Small intestine (tissue), 7 donors: Measurements from ENCODE around the gene STXBP5L. TPM values are rescaled to one million over a fixed set of nuclear protein-coding genes. Genes with fewer than 3 reads are reported as not detected.

ENCODE experiments used
- DNase-seq, 2 donors: peaks; one replicate each; pipeline versions ENCODE4 v3.0.0 to v3.0.0-alpha.2; 2013
- FAIRE-seq: peaks from 2 replicates; lab custom pipeline; 2012; peaks lifted over from hg19 to GRCh38; lab: Jason Lieb, UNC
- H3K27ac ChIP-seq, 3 donors: one replicate each; pipeline ENCODE4 v1.5.1; 2013; ENCODE audit warnings: low read length in 2 of 3, mild to moderate bottlenecking in 2 of 3, control low read depth in 1 of 3, inconsistent platforms in 1 of 3, low read depth in 1 of 3, moderate library complexity in 1 of 3
- H3K27me3 ChIP-seq, 3 donors: one replicate each; pipeline ENCODE4 v1.6.1; 2013; ENCODE audit warnings: low read length in 3 of 3, inconsistent platforms in 1 of 3; ENCODE audit not compliant: control insufficient read depth in 3 of 3, insufficient read depth in 3 of 3
- H3K36me3 ChIP-seq, 3 donors: one replicate each; pipeline ENCODE4 v1.6.1; 2013; ENCODE audit warnings: low read length in 3 of 3, inconsistent platforms in 1 of 3, low read depth in 1 of 3, mild to moderate bottlenecking in 1 of 3, moderate library complexity in 1 of 3; ENCODE audit not compliant: control insufficient read depth in 3 of 3, insufficient read depth in 2 of 3
- H3K4me1 ChIP-seq, 3 donors: one replicate each; pipeline ENCODE4 v1.6.1; 2013; ENCODE audit warnings: low read length in 2 of 3, inconsistent platforms in 1 of 3, low read depth in 1 of 3, mild to moderate bottlenecking in 1 of 3, moderate library complexity in 1 of 3; ENCODE audit not compliant: control insufficient read depth in 3 of 3, insufficient read depth in 2 of 3
- H3K4me3 ChIP-seq, 3 donors: one replicate each; pipeline ENCODE4 v1.5.1; 2013; ENCODE audit warnings: low read length in 3 of 3, control low read depth in 1 of 3, inconsistent platforms in 1 of 3, low read depth in 1 of 3, mild to moderate bottlenecking in 1 of 3, moderate library complexity in 1 of 3
- H3K9me3 ChIP-seq, 2 donors: one replicate each; pipeline ENCODE4 v1.6.1; 2013; ENCODE audit warnings: low read depth in 1 of 2, low read length in 1 of 2; ENCODE audit not compliant: control insufficient read depth in 2 of 2, insufficient read depth in 1 of 2
- WGBS, 3 donors: extraction: QIAGEN DNeasy Blood & Tissue Kit; methylation state at CpG; one replicate each; pipeline ENCODE4 v1.1.7; 2013; 5-methylcytosine and 5-hydroxymethylcytosine counted together
- polyA plus RNA-seq, 4 donors: library from polyadenylated mRNA; stranded (reverse) in 3 of 4; unstranded in 1 of 4; fragments of 200-250 nt in 3 of 4; fragments of 120-200 nt in 1 of 4; gene quantifications; one replicate each; pipeline versions ENCODE4 v1.2.1 to v1.2.3, GENCODE V29; 2013
- donor health status: healthy with polysubstance abuse.
- donor health status: control.
- donor health status: control.
- donor health status: Bipolar disorder and iron deficiency.
- donor health status: healthy.

The STXBP5L gene
- polyA plus RNA-seq, 4 donors = 0.18 to 0.74 TPM; not detected in 2

GRCh38 chr3:121473001-121473400 lies 565.0 kb downstream of the STXBP5L start:
- no peak overlapping the region for H3K4me3 ChIP-seq
- no peaks in the 10 kb centered on the region for H3K27me3 ChIP-seq
- H3K9me3 ChIP-seq = no peaks in the 10 kb centered on the region
- no peak overlapping the region for H3K27ac ChIP-seq
- DNase-seq = no peak
- 93 to 99% (median 95%) methylated on average over 2 of the region's 2 CpGs for WGBS, 3 donors
- H3K36me3 ChIP-seq = no peaks in the 10 kb centered on the region
- H3K4me1 ChIP-seq = no peaks in the 10 kb centered on the region
- no peak for FAIRE-seq

Other genes with a start within 250 kb of the STXBP5L start
- gene HGD, start 226.0 kb upstream of the STXBP5L start, polyA plus RNA-seq = 10 to 100 TPM; 14.4 to 71.8 (median 43.7) TPM
- gene RABL3, start 165.7 kb upstream of the STXBP5L start, polyA plus RNA-seq = 10 to 100 TPM in 2 of 4 donors, 1 to 10 TPM in 2; 7.6 to 20.8 (median 10.2) TPM
- gene GTF2E1, start 165.5 kb upstream of the STXBP5L start, polyA plus RNA-seq = 10 to 100 TPM in 1 of 4 donors, 1 to 10 TPM in 3; 3.0 to 10.5 (median 5.3) TPM